ENCODE measurements around the gene STK10. TPM values are rescaled to one million over a fixed set of nuclear protein-coding genes. Genes with fewer than 3 reads are reported as not detected.

The STK10 gene
- total RNA-seq, 1 donor from 2014 or later = 60.2 TPM

DNA sequence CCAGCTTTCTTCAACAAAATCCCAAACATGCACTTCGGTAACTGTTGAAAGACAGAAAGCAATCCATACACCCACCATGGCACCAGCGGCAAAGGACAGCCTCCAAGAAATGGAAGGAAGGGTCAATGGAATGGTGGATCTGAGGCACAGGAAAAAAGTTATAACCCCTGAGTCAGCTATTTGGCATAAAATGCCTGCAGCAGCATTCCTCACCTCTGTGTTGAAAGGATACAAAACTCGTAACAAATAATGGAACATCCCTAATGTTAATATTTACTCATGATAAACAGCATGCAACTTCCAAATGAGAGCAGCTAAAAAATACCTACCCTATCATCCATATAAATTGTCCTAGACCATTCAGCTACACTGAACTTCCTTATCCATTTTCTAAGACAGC is 191.0 kb downstream of the STK10 start:
- peaks cover 98% of the 10 kb centered on the region for H3K79me2 ChIP-seq (ENCODE audit: insufficient read depth, low read length)
- H3K4me3 ChIP-seq (ENCODE audit: insufficient read depth, low read depth, low read length) = no peak overlapping the region
- H2AFZ ChIP-seq (ENCODE audit: low read depth, low read length) = no peak overlapping the region
- no peaks in the 10 kb centered on the region for H3K27me3 Mint-ChIP-seq (ENCODE audit: low read depth, unreplicated experiment)
- DNase-seq (ENCODE audit: low read depth) = no peak
- no peak overlapping the region for H3K4me3 Mint-ChIP-seq (ENCODE audit: unreplicated experiment)
- H3K4me2 ChIP-seq (ENCODE audit: low read length) = no peak overlapping the region
- peaks cover 91% of the 10 kb centered on the region for H4K20me1 ChIP-seq (ENCODE audit: insufficient read depth, low read length)
- H3K9ac ChIP-seq (ENCODE audit: low read length) = no peak overlapping the region
- peaks cover 11% of the 10 kb centered on the region for H3K4me1 Mint-ChIP-seq (ENCODE audit: low read depth, unreplicated experiment)
- no peak for FAIRE-seq
- TF ChIP-seq, protein P1, sequence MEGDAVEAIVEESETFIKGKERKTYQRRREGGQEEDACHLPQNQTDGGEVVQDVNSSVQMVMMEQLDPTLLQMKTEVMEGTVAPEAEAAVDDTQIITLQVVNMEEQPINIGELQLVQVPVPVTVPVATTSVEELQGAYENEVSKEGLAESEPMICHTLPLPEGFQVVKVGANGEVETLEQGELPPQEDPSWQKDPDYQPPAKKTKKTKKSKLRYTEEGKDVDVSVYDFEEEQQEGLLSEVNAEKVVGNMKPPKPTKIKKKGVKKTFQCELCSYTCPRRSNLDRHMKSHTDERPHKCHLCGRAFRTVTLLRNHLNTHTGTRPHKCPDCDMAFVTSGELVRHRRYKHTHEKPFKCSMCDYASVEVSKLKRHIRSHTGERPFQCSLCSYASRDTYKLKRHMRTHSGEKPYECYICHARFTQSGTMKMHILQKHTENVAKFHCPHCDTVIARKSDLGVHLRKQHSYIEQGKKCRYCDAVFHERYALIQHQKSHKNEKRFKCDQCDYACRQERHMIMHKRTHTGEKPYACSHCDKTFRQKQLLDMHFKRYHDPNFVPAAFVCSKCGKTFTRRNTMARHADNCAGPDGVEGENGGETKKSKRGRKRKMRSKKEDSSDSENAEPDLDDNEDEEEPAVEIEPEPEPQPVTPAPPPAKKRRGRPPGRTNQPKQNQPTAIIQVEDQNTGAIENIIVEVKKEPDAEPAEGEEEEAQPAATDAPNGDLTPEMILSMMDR (IDR thresholded peaks at IDR 0.05; ENCODE audit: insufficient read depth, low read depth, low read length) = no peak
- TF ChIP-seq EZH2 (IDR thresholded peaks at IDR 0.05; ENCODE audit: insufficient read depth, low read length) = no peak
- peaks cover 12% of the 10 kb centered on the region for H3K36me3 Mint-ChIP-seq (ENCODE audit: low read depth, unreplicated experiment)
- H3K27ac Mint-ChIP-seq (ENCODE audit: unreplicated experiment) = no peak overlapping the region
- H3K4me1 ChIP-seq (ENCODE audit: insufficient read depth, low read length) = no peaks in the 10 kb centered on the region
- peaks cover 3% of the 10 kb centered on the region for H3K9me3 Mint-ChIP-seq (ENCODE audit: unreplicated experiment)
- no peaks in the 10 kb centered on the region for H3K9me3 ChIP-seq (ENCODE audit: insufficient read depth, low read depth, low read length)
- H3K27ac ChIP-seq (ENCODE audit: low read depth, low read length) = no peak overlapping the region
- no peaks in the 10 kb centered on the region for H3K36me3 ChIP-seq (ENCODE audit: insufficient read depth, low read length)
- no peaks in the 10 kb centered on the region for H3K27me3 ChIP-seq (ENCODE audit: insufficient read depth, low read length)

DNA sequence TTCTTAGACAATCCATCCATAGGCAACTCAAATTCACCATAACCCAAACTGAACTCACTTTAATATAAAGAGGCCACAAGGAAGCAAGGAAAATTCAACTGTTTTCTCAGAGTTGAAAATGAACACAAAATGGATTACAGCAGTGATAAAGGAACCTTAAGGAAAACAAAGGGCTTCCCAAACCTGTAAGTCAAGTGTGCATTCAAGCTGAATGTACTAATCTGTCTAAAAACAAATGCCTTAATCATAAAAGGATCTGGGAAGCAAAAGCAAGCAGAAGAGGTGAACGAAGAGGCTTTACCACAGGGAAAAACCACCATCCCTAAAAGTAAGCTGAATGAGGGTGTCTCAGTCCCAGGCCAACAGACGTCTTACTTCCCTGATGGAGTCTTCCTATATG is 195.2 kb downstream of the STK10 start:
- Histone ChIP-seq H4K20me1 (ENCODE audit: insufficient read depth, low read length) (peaks cover 82% of the 10 kb centered on the region), H3K4me1 (ENCODE audit: insufficient read depth, low read length) (peaks cover 6% of the 10 kb centered on the region), H3K4me2 (ENCODE audit: low read length) (no peak overlapping the region), H3K27ac (ENCODE audit: low read depth, low read length) (no peak overlapping the region), H3K9ac (ENCODE audit: low read length) (no peak overlapping the region), H3K36me3 (ENCODE audit: insufficient read depth, low read length) (peaks cover 3% of the 10 kb centered on the region), H3K9me3 (ENCODE audit: insufficient read depth, low read depth, low read length) (no peaks in the 10 kb centered on the region), H3K27me3 (ENCODE audit: insufficient read depth, low read length) (no peaks in the 10 kb centered on the region), H2AFZ (ENCODE audit: low read depth, low read length) (no peak overlapping the region), H3K4me3 (ENCODE audit: insufficient read depth, low read depth, low read length) (no peak overlapping the region), H3K79me2 (ENCODE audit: insufficient read depth, low read length) (peaks cover 92% of the 10 kb centered on the region)
- FAIRE-seq (no peak), DNase-seq (ENCODE audit: low read depth) (no peak)
- H3K9me3 Mint-ChIP-seq (ENCODE audit: unreplicated experiment) = no peaks in the 10 kb centered on the region
- peaks cover 10% of the 10 kb centered on the region for H3K36me3 Mint-ChIP-seq (ENCODE audit: low read depth, unreplicated experiment)
- no peak overlapping the region for H3K27ac Mint-ChIP-seq (ENCODE audit: unreplicated experiment)
- no peak overlapping the region for H3K4me3 Mint-ChIP-seq (ENCODE audit: unreplicated experiment)
- peaks cover 15% of the 10 kb centered on the region for H3K4me1 Mint-ChIP-seq (ENCODE audit: low read depth, unreplicated experiment)
- TF ChIP-seq, protein P1 (IDR thresholded peaks at IDR 0.05; ENCODE audit: insufficient read depth, low read depth, low read length) = no peak
- TF ChIP-seq EZH2 (IDR thresholded peaks at IDR 0.05; ENCODE audit: insufficient read depth, low read length) = no peak
- H3K27me3 Mint-ChIP-seq (ENCODE audit: low read depth, unreplicated experiment) = no peaks in the 10 kb centered on the region

DNA sequence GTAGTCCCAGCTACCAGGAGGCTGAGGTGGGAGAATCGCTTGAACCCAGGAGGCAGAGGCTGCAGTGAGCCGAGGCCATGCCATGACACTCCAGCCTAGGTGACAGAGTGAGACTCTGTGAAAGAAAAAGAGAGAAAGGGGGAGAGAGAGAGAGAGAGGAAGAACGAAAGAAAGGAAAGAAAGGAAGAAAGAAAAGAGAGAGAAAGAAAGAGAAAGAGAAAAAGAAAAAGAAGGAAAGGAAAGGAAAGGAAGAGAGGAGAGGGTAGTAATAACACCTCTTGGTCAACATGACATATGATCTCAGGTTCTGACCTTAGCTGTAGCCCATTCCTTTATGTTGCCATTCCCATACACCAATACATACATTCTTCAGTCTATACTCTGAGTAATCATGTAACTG is 195.7 kb downstream of the STK10 start:
- H3K36me3 ChIP-seq (ENCODE audit: insufficient read depth, low read length) = peaks cover 3% of the 10 kb centered on the region
- Mint-ChIP-seq H3K27me3 (ENCODE audit: low read depth, unreplicated experiment) (no peaks in the 10 kb centered on the region), H3K36me3 (ENCODE audit: low read depth, unreplicated experiment) (peaks cover 10% of the 10 kb centered on the region), H3K4me3 (ENCODE audit: unreplicated experiment) (no peak overlapping the region), H3K4me1 (ENCODE audit: low read depth, unreplicated experiment) (peaks cover 13% of the 10 kb centered on the region), H3K9me3 (ENCODE audit: unreplicated experiment) (no peaks in the 10 kb centered on the region), H3K27ac (ENCODE audit: unreplicated experiment) (no peak overlapping the region)
- H3K27me3 ChIP-seq (ENCODE audit: insufficient read depth, low read length) = no peaks in the 10 kb centered on the region
- H4K20me1 ChIP-seq (ENCODE audit: insufficient read depth, low read length) = peaks cover 82% of the 10 kb centered on the region
- DNase-seq (ENCODE audit: low read depth) (no peak), FAIRE-seq (no peak)
- no peak overlapping the region for H3K27ac ChIP-seq (ENCODE audit: low read depth, low read length)
- no peak overlapping the region for H2AFZ ChIP-seq (ENCODE audit: low read depth, low read length)
- no peak for TF ChIP-seq EZH2 (IDR thresholded peaks at IDR 0.05; ENCODE audit: insufficient read depth, low read length)
- TF ChIP-seq, protein P1 (IDR thresholded peaks at IDR 0.05; ENCODE audit: insufficient read depth, low read depth, low read length) = no peak
- peaks cover 92% of the 10 kb centered on the region for H3K79me2 ChIP-seq (ENCODE audit: insufficient read depth, low read length)
- no peak overlapping the region for H3K4me3 ChIP-seq (ENCODE audit: insufficient read depth, low read depth, low read length)
- no peak overlapping the region for H3K9ac ChIP-seq (ENCODE audit: low read length)
- H3K4me2 ChIP-seq (ENCODE audit: low read length) = no peak overlapping the region
- H3K9me3 ChIP-seq (ENCODE audit: insufficient read depth, low read depth, low read length) = no peaks in the 10 kb centered on the region
- H3K4me1 ChIP-seq (ENCODE audit: insufficient read depth, low read length) = peaks cover 6% of the 10 kb centered on the region

Other genes with a start within 250 kb of the STK10 start
- gene FBXW11, start 181.6 kb downstream of the STK10 start, total RNA-seq = 64.7 and 65.9 TPM in 2 replicates
- gene EFCAB9, start 5.9 kb upstream of the STK10 start, total RNA-seq = not detected in 2 replicates
- 33.7 and 34.2 TPM in 2 replicates for gene UBTD2, start 95.5 kb upstream of the STK10 start, total RNA-seq